ENCODE data around the gene ANKS1B.

Gene ANKS1B

GRCh38 chr12:98727196-98727595 is 1257.5 kb downstream of the ANKS1B start:
- Mint-ChIP-seq H3K27ac (no peak overlapping the region), H3K27me3 (no peaks in the 10 kb centered on the region), H3K4me1 (ENCODE audit: low read depth) (no peaks in the 10 kb centered on the region), H3K9me3 (ENCODE audit: low read depth) (no peaks in the 10 kb centered on the region), H3K4me3 (no peak overlapping the region), H3K36me3 (peaks cover 15% of the 10 kb centered on the region)

- Mint-ChIP-seq H3K36me3 (peaks cover 15% of the 10 kb centered on the region), H3K27ac (no peak overlapping the region), H3K9me3 (ENCODE audit: low read depth) (no peaks in the 10 kb centered on the region), H3K4me1 (ENCODE audit: low read depth) (no peaks in the 10 kb centered on the region), H3K27me3 (no peaks in the 10 kb centered on the region), H3K4me3 (no peak overlapping the region)
These were observed 1259.1 kb downstream of the ANKS1B start for GRCh38 chr12:98725476-98726247.

GRCh38 chr12:98724384-98725155 is 1260.2 kb downstream of the ANKS1B start:
- no peaks in the 10 kb centered on the region for H3K4me1 Mint-ChIP-seq (ENCODE audit: low read depth)
- H3K27me3 Mint-ChIP-seq: no peaks in the 10 kb centered on the region
- H3K4me3 Mint-ChIP-seq: no peak overlapping the region
- no peaks in the 10 kb centered on the region for H3K9me3 Mint-ChIP-seq (ENCODE audit: low read depth)
- H3K27ac Mint-ChIP-seq: no peak overlapping the region
- H3K36me3 Mint-ChIP-seq: peaks cover 15% of the 10 kb centered on the region

GRCh38 chr12:98721204-98721702 is 1263.5 kb downstream of the ANKS1B start:
- Mint-ChIP-seq H3K4me1 (ENCODE audit: low read depth) (no peaks in the 10 kb centered on the region), H3K4me3 (no peak overlapping the region), H3K27me3 (no peaks in the 10 kb centered on the region), H3K36me3 (peaks cover 22% of the 10 kb centered on the region), H3K9me3 (ENCODE audit: low read depth) (no peaks in the 10 kb centered on the region), H3K27ac (no peak overlapping the region)

GRCh38 chr12:98719515-98720504 is 1264.9 kb downstream of the ANKS1B start:
- Mint-ChIP-seq H3K9me3 (ENCODE audit: low read depth) (no peaks in the 10 kb centered on the region), H3K27ac (no peak overlapping the region), H3K4me1 (ENCODE audit: low read depth) (no peaks in the 10 kb centered on the region), H3K36me3 (peaks cover 19% of the 10 kb centered on the region), H3K4me3 (no peak overlapping the region), H3K27me3 (no peaks in the 10 kb centered on the region)

GRCh38 chr12:98714426-98714825 is 1270.3 kb downstream of the ANKS1B start:
- Mint-ChIP-seq H3K4me3 (no peak overlapping the region), H3K27me3 (no peaks in the 10 kb centered on the region), H3K27ac (no peak overlapping the region), H3K4me1 (ENCODE audit: low read depth) (no peaks in the 10 kb centered on the region), H3K9me3 (ENCODE audit: low read depth) (no peaks in the 10 kb centered on the region), H3K36me3 (peaks cover 25% of the 10 kb centered on the region)

- no peak overlapping the region for H3K4me3 Mint-ChIP-seq
- H3K4me1 Mint-ChIP-seq (ENCODE audit: low read depth): no peaks in the 10 kb centered on the region
- H3K9me3 Mint-ChIP-seq (ENCODE audit: low read depth): no peaks in the 10 kb centered on the region
- peaks cover 15% of the 10 kb centered on the region for H3K36me3 Mint-ChIP-seq
- H3K27ac Mint-ChIP-seq: no peak overlapping the region
- no peaks in the 10 kb centered on the region for H3K27me3 Mint-ChIP-seq
These were observed 1275.7 kb downstream of the ANKS1B start for GRCh38 chr12:98709022-98709421.

- H3K4me3 Mint-ChIP-seq: no peak overlapping the region
- H3K4me1 Mint-ChIP-seq (ENCODE audit: low read depth): peaks cover 5% of the 10 kb centered on the region
- H3K9me3 Mint-ChIP-seq (ENCODE audit: low read depth): no peaks in the 10 kb centered on the region
- H3K27me3 Mint-ChIP-seq: no peaks in the 10 kb centered on the region
- no peak overlapping the region for H3K27ac Mint-ChIP-seq
- peaks cover 10% of the 10 kb centered on the region for H3K36me3 Mint-ChIP-seq
These were observed 1283.6 kb downstream of the ANKS1B start for GRCh38 chr12:98701166-98701565.

- Mint-ChIP-seq H3K9me3 (ENCODE audit: low read depth) (no peaks in the 10 kb centered on the region), H3K36me3 (peaks cover 13% of the 10 kb centered on the region), H3K27me3 (no peaks in the 10 kb centered on the region), H3K27ac (no peak overlapping the region), H3K4me1 (ENCODE audit: low read depth) (peaks cover 5% of the 10 kb centered on the region), H3K4me3 (no peak overlapping the region)
These were observed 1285.2 kb downstream of the ANKS1B start for GRCh38 chr12:98699586-98699985.

- no peak overlapping the region for H3K27ac Mint-ChIP-seq
- no peaks in the 10 kb centered on the region for H3K9me3 Mint-ChIP-seq (ENCODE audit: low read depth)
- no peaks in the 10 kb centered on the region for H3K27me3 Mint-ChIP-seq
- H3K4me1 Mint-ChIP-seq (ENCODE audit: low read depth): peaks cover 9% of the 10 kb centered on the region
- no peak overlapping the region for H3K4me3 Mint-ChIP-seq
- H3K36me3 Mint-ChIP-seq: peaks cover 17% of the 10 kb centered on the region
These were observed 1285.9 kb downstream of the ANKS1B start for GRCh38 chr12:98698603-98699463.

GRCh38 chr12:98697209-98697608 is 1287.5 kb downstream of the ANKS1B start:
- Mint-ChIP-seq H3K27ac (no peak overlapping the region), H3K9me3 (ENCODE audit: low read depth) (no peaks in the 10 kb centered on the region), H3K4me3 (no peak overlapping the region), H3K27me3 (no peaks in the 10 kb centered on the region), H3K36me3 (peaks cover 17% of the 10 kb centered on the region), H3K4me1 (ENCODE audit: low read depth) (peaks cover 9% of the 10 kb centered on the region)

GRCh38 chr12:98696036-98696646 is 1288.6 kb downstream of the ANKS1B start:
- Mint-ChIP-seq H3K4me3 (no peak overlapping the region), H3K4me1 (ENCODE audit: low read depth) (peaks cover 13% of the 10 kb centered on the region), H3K9me3 (ENCODE audit: low read depth) (no peaks in the 10 kb centered on the region), H3K27me3 (no peaks in the 10 kb centered on the region), H3K27ac (no peak overlapping the region), H3K36me3 (peaks cover 17% of the 10 kb centered on the region)

- Mint-ChIP-seq H3K4me1 (ENCODE audit: low read depth) (peaks cover 8% of the 10 kb centered on the region), H3K9me3 (ENCODE audit: low read depth) (no peaks in the 10 kb centered on the region), H3K36me3 (peaks cover 20% of the 10 kb centered on the region), H3K4me3 (no peak overlapping the region), H3K27ac (no peak overlapping the region), H3K27me3 (no peaks in the 10 kb centered on the region)
These were observed 1293.4 kb downstream of the ANKS1B start for GRCh38 chr12:98691351-98691750.

All from activated naive CD8-positive, alpha-beta T cell (primary cell).